GM18505 (cell line): Measurements from ENCODE around the gene IQSEC1.

Experiments used
- ATAC-seq: cut with Tn5 transposase; IDR thresholded peaks from one replicate; pipeline ENCODE4 v1.9.1; 2021; ENCODE audit not compliant: unreplicated experiment
- POLR2A ChIP-seq: IDR thresholded peaks from 4 replicates; pipeline ENCODE4 v1.6.1; 2011; ENCODE audit warnings: borderline replicate concordance; ENCODE audit not compliant: insufficient read depth, insufficient read length; ENCODE audit errors: extremely low read depth

IQSEC1 gene

GRCh38 chr3:13018043-13018451 is 55.2 kb downstream of the IQSEC1 start:
- no peak for ATAC-seq
- TF ChIP-seq POLR2A: no peak

- TF ChIP-seq POLR2A: no peak
- no peak for ATAC-seq
Observed at GRCh38 chr3:13017361-13018042, 55.7 kb downstream of the IQSEC1 start.

- no peak for ATAC-seq
- no peak for TF ChIP-seq POLR2A
Observed at GRCh38 chr3:13016721-13017255, 56.4 kb downstream of the IQSEC1 start.

GRCh38 chr3:13016083-13016720 is 57.0 kb downstream of the IQSEC1 start:
- peak; percentile 33 for ATAC-seq
- peak; percentile 57 for TF ChIP-seq POLR2A

- peak; percentile 61 for TF ChIP-seq POLR2A
- ATAC-seq: no peak
Observed at GRCh38 chr3:13015286-13016082, 57.7 kb downstream of the IQSEC1 start.

GRCh38 chr3:13014755-13015285 is 58.4 kb downstream of the IQSEC1 start:
- no peak for TF ChIP-seq POLR2A
- ATAC-seq: no peak

GRCh38 chr3:13013994-13014754 is 59.1 kb downstream of the IQSEC1 start:
- peak; percentile 54 for TF ChIP-seq POLR2A
- no peak for ATAC-seq

- no peak for TF ChIP-seq POLR2A
- no peak for ATAC-seq
Observed at GRCh38 chr3:13013566-13013965, 59.7 kb downstream of the IQSEC1 start.

- ATAC-seq: no peak
- no peak for TF ChIP-seq POLR2A
Observed at GRCh38 chr3:13013151-13013561, 60.1 kb downstream of the IQSEC1 start.

- no peak for ATAC-seq
- peak; percentile 50 for TF ChIP-seq POLR2A
Observed at GRCh38 chr3:13012221-13012691, 61.0 kb downstream of the IQSEC1 start.

- peak; percentile 53 for TF ChIP-seq POLR2A
Observed at GRCh38 chr3:13011573-13012220, 61.5 kb downstream of the IQSEC1 start.

GRCh38 chr3:13010780-13011572 is 62.3 kb downstream of the IQSEC1 start:
- TF ChIP-seq POLR2A: no peak
- no peak for ATAC-seq

More at GRCh38 chr3:13011573-13012220, 61.5 kb downstream of the IQSEC1 start:
- peak; percentile 38 for ATAC-seq

GRCh38 chr3:13009946-13010315 is 63.3 kb downstream of the IQSEC1 start:
- no peak for ATAC-seq
- TF ChIP-seq POLR2A: no peak
